Gastrocnemius medialis (tissue), 4 donors: ENCODE measurements around the gene CHRNA3. TPM values are rescaled to one million over a fixed set of nuclear protein-coding genes. Genes with fewer than 3 reads are reported as not detected.

Source experiments
- ATAC-seq, 2 donors: fragments of 150-250 bp; one replicate each; pipeline ENCODE4 v1.9.1; 2016
- DNase-seq, 2 donors: peaks; one replicate each; pipeline ENCODE4 v3.0.0-alpha.2; 2019
- H3K27ac ChIP-seq, 4 donors: fragments of 200-600 bp; sonication (generic); 1 replicate in 1 of 4; 2 replicates in 3 of 4; pipeline ENCODE4 v1.5.1; 2016 to 2018; ENCODE audit warnings: mild to moderate bottlenecking in 2 of 4, moderate library complexity in 1 of 4
- H3K27me3 ChIP-seq, 3 donors: fragments of 200-600 bp; sonication (generic) in 2 of 3; 1 replicate in 1 of 3; 2 replicates in 2 of 3; pipeline versions ENCODE4 v1.5.1 to v1.6.0; 2016 to 2019; ENCODE audit warnings: mild to moderate bottlenecking in 1 of 3, moderate library complexity in 1 of 3
- H3K36me3 ChIP-seq, 2 donors: fragments of 200-600 bp; sonication (generic) in 1 of 2; one replicate each; pipeline ENCODE4 v1.5.1; 2017 to 2018
- H3K4me1 ChIP-seq, 2 donors: fragments of 200-600 bp; sonication (generic) in 1 of 2; one replicate each; pipeline ENCODE4 v1.5.1; 2016 to 2017; ENCODE audit warnings: mild to moderate bottlenecking in 2 of 2
- H3K4me3 ChIP-seq, 4 donors: fragments of 200-600 bp; sonication (generic) in 3 of 4; 1 replicate in 1 of 4; 2 replicates in 3 of 4; pipeline ENCODE4 v1.5.1; 2016 to 2019; ENCODE audit warnings: mild to moderate bottlenecking in 2 of 4
- H3K9me3 ChIP-seq, 3 donors: fragments of 200-600 bp; sonication (generic) in 2 of 3; 1 replicate in 1 of 3; 2 replicates in 2 of 3; pipeline ENCODE4 v1.5.1; 2016 to 2019
- POLR2A ChIP-seq, 2 donors: fragments of 450-650 bp; IDR thresholded peaks; one replicate each; pipeline ENCODE4 v1.6.1; 2017; ENCODE audit warnings: antibody characterized with exemption in 2 of 2, mild to moderate bottlenecking in 2 of 2, moderate library complexity in 2 of 2
- in situ Hi-C, 4 donors: fragments of 200-750 bp; cut with MboI; loops; one replicate each; pipeline versions ENCODE4 v1.15.0 to v1.8.0; 2017; ENCODE audit warnings: low sequenced_read_pairs in 4 of 4
- intact Hi-C: fragments of 100-400 bp; cut with DNase I; formaldehyde crosslinking; loops from one replicate; pipeline ENCODE4 v1.15.1; 2023; ENCODE audit warnings: low total_unique reads
- total RNA-seq, 4 donors: library from RNA; depleted of rRNA; stranded (reverse); fragments of >200 nt; gene quantifications; one replicate each; pipeline versions ENCODE4 v1.1.0 to v1.2.3, GENCODE V29; 2016
- TF ChIP-seq, protein P1 (sequence below), 5 experiments: fragments of 450-650 bp in 3 of 5; fragments of 200-600 bp in 2 of 5; sonication (generic) in 2 of 5; IDR thresholded peaks in 4 of 5; conservative IDR thresholded peaks in 1 of 5; 1 replicate in 4 of 5; 2 replicates in 1 of 5; pipeline ENCODE4 v1.5.1; 2016 to 2019; ENCODE audit warnings: antibody characterized with exemption in 5 of 5, mild to moderate bottlenecking in 3 of 5, moderate library complexity in 3 of 5

The CHRNA3 gene
- total RNA-seq, 4 donors from 2014 or later: 0.11 TPM; not detected in 3

DNA sequence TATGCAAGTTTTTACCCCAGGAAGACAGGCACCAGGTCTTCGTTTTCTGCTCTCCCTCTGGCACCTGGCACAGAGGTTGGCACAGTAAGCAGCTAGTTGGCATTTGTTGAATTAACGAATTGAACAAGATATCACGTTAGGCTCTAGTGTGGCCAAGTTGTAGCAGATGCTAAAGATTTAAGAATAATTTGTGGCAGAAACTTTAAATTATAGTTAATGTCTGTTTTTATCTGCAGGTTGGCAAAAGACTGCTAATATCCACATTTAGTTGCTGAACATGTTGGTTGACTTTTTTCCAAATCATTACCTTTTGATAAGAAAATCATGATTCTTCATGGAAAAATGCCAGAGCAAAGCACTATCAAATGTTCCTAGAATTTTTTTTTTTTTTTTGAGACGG is 47.4 kb downstream of the CHRNA3 start:
- Histone ChIP-seq H3K36me3 (no peaks in the 10 kb centered on the region), H3K27me3 (peaks cover 0 to 7% (median 0%) of the 10 kb centered on the region in 3 donors), H3K4me3 (no peak overlapping the region), H3K9me3 (no peaks in the 10 kb centered on the region), H3K4me1 (no peaks in the 10 kb centered on the region), H3K27ac (no peak overlapping the region)
- in situ Hi-C loops (no loop called here), intact Hi-C loops (no loop called here)
- no peak for TF ChIP-seq POLR2A (IDR thresholded peaks at IDR 0.05)
- TF ChIP-seq, protein P1, sequence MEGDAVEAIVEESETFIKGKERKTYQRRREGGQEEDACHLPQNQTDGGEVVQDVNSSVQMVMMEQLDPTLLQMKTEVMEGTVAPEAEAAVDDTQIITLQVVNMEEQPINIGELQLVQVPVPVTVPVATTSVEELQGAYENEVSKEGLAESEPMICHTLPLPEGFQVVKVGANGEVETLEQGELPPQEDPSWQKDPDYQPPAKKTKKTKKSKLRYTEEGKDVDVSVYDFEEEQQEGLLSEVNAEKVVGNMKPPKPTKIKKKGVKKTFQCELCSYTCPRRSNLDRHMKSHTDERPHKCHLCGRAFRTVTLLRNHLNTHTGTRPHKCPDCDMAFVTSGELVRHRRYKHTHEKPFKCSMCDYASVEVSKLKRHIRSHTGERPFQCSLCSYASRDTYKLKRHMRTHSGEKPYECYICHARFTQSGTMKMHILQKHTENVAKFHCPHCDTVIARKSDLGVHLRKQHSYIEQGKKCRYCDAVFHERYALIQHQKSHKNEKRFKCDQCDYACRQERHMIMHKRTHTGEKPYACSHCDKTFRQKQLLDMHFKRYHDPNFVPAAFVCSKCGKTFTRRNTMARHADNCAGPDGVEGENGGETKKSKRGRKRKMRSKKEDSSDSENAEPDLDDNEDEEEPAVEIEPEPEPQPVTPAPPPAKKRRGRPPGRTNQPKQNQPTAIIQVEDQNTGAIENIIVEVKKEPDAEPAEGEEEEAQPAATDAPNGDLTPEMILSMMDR (IDR thresholded peaks at IDR 0.05 in 4 of 5, conservative IDR thresholded peaks at IDR 0.05 in 1 of 5): no peak
- DNase-seq (no peak), ATAC-seq (no peak)

DNA sequence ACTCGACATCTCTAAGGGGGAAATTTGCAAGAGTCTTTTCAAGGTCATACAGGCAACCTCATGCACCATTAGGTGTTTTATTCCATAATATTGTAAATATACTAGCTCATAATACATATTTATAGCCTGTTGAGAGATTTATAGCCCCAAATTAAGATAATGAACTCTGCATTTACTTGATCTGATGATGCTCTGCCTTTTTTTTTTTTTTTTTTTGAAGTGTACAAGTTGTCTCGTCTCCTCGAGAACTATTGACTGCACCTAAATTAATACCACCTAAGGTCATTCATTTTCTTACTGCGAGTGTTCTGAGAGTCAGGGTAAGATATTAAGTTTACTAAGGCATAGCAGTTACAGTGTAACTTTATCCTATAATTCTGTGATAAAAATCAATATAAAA is 49.4 kb downstream of the CHRNA3 start:
- Histone ChIP-seq H3K4me3 (no peak overlapping the region), H3K27me3 (peaks cover 7 to 25% (median 11%) of the 10 kb centered on the region in 3 donors), H3K4me1 (peaks cover 1 to 2% of the 10 kb centered on the region in 2 donors), H3K9me3 (no peaks in the 10 kb centered on the region), H3K27ac (no peak overlapping the region), H3K36me3 (no peaks in the 10 kb centered on the region)
- TF ChIP-seq, protein P1 (IDR thresholded peaks at IDR 0.05 in 4 of 5, conservative IDR thresholded peaks at IDR 0.05 in 1 of 5): no peak
- no peak for TF ChIP-seq POLR2A (IDR thresholded peaks at IDR 0.05)
- DNase-seq (no peak), ATAC-seq (no peak)
- intact Hi-C loops (no loop called here), in situ Hi-C loops (no loop called here)

DNA sequence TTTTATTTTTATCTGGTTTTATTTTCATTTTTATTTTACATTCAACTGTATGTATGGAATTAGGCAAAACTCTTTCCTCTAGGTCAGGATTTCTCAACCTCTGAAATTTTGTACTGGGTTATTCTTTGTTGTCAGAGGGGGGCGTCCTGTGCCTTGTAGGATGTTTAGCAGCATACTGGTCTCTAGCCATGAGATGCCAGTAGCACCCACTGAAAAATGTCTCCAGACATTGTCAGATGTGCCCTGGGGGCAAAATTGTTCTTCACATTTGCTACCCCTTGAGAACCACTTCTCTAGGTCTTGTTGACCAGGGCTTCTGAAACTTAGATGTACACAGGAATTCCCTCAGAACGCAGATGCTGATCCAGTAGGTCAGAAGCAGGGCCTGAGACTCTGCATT is 50.1 kb downstream of the CHRNA3 start:
- Histone ChIP-seq H3K27ac (no peak overlapping the region), H3K27me3 (peaks cover 7 to 28% (median 11%) of the 10 kb centered on the region in 3 donors), H3K9me3 (no peaks in the 10 kb centered on the region), H3K36me3 (no peaks in the 10 kb centered on the region), H3K4me3 (no peak overlapping the region), H3K4me1 (peaks cover 8 to 9% of the 10 kb centered on the region in 2 donors)
- in situ Hi-C loops: no loop called here
- no peak for DNase-seq
- no peak for TF ChIP-seq POLR2A (IDR thresholded peaks at IDR 0.05)
- TF ChIP-seq, protein P1 (IDR thresholded peaks at IDR 0.05 in 4 of 5, conservative IDR thresholded peaks at IDR 0.05 in 1 of 5): no peak
- intact Hi-C loops: no loop called here
- no peak for ATAC-seq

DNA sequence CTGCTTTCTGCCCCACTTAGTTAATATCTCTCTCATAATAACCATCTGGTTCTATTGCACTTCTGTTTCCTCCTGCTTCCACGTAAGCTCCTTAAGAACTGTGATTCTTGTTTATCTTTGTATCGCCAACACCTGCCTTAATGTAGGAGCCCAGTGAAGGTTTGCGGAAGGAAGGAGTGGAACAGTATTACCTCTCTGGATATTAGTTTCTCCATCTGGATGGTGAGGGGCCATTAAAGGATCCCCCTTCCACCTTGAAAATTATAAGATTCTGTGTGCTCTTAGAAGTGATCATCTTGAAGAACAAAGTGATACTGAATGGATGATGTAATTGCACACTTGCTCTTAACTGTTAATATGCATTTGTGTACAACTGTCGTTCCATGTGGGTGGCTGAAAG is 53.3 kb downstream of the CHRNA3 start:
- Histone ChIP-seq H3K4me1 (peaks cover 8 to 13% of the 10 kb centered on the region in 2 donors), H3K27me3 (peaks cover 7 to 28% (median 11%) of the 10 kb centered on the region in 3 donors), H3K9me3 (no peaks in the 10 kb centered on the region), H3K27ac (no peak overlapping the region), H3K4me3 (no peak overlapping the region), H3K36me3 (no peaks in the 10 kb centered on the region)
- DNase-seq (no peak), ATAC-seq (no peak)
- intact Hi-C loops (no loop called here), in situ Hi-C loops (no loop called here)
- TF ChIP-seq POLR2A (IDR thresholded peaks at IDR 0.05): no peak
- TF ChIP-seq, protein P1 (IDR thresholded peaks at IDR 0.05 in 4 of 5, conservative IDR thresholded peaks at IDR 0.05 in 1 of 5): no peak
